ENCODE data around the gene TBX3. TPM values are rescaled to one million over a fixed set of nuclear protein-coding genes. Genes with fewer than 3 reads are reported as not detected.

Gene TBX3
- total RNA-seq, 1 donor from 2014 or later: 27.2 TPM

DNA sequence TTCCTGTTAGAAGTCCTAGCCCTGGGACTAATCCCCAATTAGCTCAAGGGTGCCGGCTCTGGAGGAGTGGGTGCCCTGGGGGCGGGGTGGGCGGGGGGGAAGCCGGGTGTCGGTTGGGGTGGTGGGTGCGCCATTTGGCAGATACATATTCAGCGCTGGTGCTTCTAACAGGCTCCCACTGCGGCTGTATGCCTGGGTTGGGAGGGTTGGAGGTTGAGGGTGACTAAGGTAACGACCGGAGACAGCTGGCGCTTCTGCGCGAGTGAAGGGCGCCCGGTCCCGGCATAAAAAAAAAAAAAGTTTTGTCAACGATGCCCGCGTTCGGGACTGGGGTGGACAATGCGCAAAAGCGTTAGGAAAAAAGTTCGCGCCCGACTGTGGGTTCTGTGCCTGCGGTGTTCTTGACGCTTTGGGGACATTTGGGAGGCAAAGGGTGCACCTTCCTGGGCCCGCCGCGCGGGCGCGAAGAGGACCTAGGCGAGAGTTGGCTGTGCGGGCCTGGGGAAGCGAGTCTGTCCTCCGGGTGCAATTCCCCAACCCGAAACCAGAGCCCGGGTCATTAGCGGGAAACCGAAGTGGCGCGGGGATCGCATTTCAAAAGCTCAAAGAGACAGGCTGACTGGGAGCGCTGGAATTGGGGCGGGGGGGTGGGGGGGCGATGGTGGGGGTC is 19.2 kb downstream of the TBX3 start:
- Histone ChIP-seq H3K4me3 (peak overlapping the region; percentile 37), H3K9me3 (replicated peaks) (no peaks in the 10 kb centered on the region), H3K4me1 (peaks cover 46% of the 10 kb centered on the region), H3K36me3 (no peaks in the 10 kb centered on the region), H3K27ac (replicated peaks) (no peak overlapping the region), H3K27me3 (ENCODE audit: low read depth) (peaks cover 96% of the 10 kb centered on the region)
- intact Hi-C loops (cut with micrococcal nuclease): loop anchor here (5.0 kb wide), 1 partner anchor 1088 kb away; no protein-coding TSS in a partner anchor
- TF ChIP-seq, protein P1, sequence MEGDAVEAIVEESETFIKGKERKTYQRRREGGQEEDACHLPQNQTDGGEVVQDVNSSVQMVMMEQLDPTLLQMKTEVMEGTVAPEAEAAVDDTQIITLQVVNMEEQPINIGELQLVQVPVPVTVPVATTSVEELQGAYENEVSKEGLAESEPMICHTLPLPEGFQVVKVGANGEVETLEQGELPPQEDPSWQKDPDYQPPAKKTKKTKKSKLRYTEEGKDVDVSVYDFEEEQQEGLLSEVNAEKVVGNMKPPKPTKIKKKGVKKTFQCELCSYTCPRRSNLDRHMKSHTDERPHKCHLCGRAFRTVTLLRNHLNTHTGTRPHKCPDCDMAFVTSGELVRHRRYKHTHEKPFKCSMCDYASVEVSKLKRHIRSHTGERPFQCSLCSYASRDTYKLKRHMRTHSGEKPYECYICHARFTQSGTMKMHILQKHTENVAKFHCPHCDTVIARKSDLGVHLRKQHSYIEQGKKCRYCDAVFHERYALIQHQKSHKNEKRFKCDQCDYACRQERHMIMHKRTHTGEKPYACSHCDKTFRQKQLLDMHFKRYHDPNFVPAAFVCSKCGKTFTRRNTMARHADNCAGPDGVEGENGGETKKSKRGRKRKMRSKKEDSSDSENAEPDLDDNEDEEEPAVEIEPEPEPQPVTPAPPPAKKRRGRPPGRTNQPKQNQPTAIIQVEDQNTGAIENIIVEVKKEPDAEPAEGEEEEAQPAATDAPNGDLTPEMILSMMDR (IDR thresholded peaks at IDR 0.05; ENCODE audit: borderline replicate concordance): no peak
- no peak for DNase-seq

DNA sequence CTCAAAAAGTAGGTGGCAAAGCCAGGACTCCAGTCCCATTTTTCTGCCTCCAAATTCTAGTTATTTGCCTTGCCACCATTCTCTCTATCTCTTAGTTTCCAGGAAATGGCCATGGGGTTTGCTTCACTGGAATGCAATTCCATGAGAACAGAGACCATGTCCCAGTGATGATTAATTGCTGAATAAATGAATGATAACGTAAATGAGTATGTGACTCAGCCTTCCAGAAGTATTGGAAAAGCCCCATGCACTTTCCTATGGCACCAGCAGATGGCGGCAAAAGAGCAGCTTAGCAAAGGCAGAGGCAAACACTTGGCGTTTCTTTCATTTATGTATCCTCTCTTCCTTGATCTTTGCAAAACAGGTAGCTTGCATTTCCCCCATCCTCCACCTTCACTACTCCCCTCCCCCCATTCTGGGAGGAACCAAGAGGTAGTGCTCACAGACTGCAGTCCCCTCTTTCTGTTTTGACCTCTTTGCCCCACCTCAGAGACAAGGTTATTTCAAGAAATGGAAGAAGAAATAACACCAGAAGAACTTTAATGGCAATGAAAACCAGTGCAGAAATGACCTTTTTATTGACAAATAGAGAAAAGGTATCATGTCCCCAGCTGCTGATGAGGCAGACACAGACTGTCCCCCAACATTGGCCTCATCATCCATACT is 21.3 kb downstream of the TBX3 start:
- TF ChIP-seq, protein P1 (IDR thresholded peaks at IDR 0.05; ENCODE audit: borderline replicate concordance): peak; percentile 98
- peaks cover 25% of the 10 kb centered on the region for H3K4me1 ChIP-seq
- DNase-seq: peak; percentile 70
- no peak overlapping the region for H3K4me3 ChIP-seq
- peaks cover 91% of the 10 kb centered on the region for H3K27me3 ChIP-seq (ENCODE audit: low read depth)
- H3K27ac ChIP-seq (replicated peaks): no peak overlapping the region
- no peaks in the 10 kb centered on the region for H3K9me3 ChIP-seq (replicated peaks)
- intact Hi-C loops (cut with micrococcal nuclease): loop anchor here (2.0 kb wide), 1 partner anchor 1254 kb away; no protein-coding TSS in a partner anchor
- no peaks in the 10 kb centered on the region for H3K36me3 ChIP-seq

DNA sequence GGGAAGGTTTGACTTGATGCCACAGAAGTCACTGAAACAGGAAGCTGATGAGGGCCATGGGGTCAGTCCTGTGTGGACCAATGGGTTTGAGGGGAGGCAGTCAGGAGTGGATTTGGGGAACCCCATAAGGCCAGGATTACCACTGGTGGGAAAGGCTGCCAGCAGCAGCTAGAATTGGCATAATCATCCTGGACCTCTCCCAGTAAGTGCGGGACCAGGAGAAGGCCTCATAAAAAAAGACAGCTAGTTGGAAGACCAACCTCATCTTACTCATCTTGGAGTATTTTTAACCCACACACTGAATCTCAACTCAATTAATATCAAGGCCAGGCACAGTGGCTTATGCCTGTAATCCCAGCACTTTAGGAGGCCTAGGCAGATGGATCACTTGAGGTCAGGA is 22.7 kb downstream of the TBX3 start:
- no peak for DNase-seq
- intact Hi-C loops (cut with micrococcal nuclease): no loop called here

DNA sequence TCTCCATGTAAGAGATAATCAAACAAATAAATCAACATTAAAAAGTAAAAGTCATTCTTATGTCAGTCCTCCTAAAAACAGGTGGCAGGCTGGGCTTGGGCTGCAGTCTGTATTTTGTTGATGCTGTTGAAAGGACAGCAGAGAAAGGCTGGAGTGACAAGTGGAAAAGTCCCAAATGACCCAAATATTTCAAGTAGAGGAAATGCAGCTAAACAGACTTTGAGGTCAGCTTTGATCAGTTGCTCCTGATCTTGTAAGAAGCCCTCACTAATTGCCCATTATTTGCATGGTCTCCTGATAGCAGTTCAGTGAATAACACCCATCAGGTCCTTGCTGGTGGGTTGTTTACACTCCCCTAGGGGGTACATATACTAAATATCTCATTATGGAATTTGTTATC is 24.9 kb downstream of the TBX3 start:
- DNase-seq: no peak
- H3K9me3 ChIP-seq (replicated peaks): no peaks in the 10 kb centered on the region
- H3K27ac ChIP-seq (replicated peaks): no peak overlapping the region
- H3K4me3 ChIP-seq: no peak overlapping the region
- H3K36me3 ChIP-seq: no peaks in the 10 kb centered on the region
- intact Hi-C loops (cut with micrococcal nuclease): no loop called here
- peaks cover 90% of the 10 kb centered on the region for H3K27me3 ChIP-seq (ENCODE audit: low read depth)
- H3K4me1 ChIP-seq: no peaks in the 10 kb centered on the region
- TF ChIP-seq, protein P1 (IDR thresholded peaks at IDR 0.05; ENCODE audit: borderline replicate concordance): no peak

More for the DNA sequence above, 22.7 kb downstream of the TBX3 start:
- H3K27me3 ChIP-seq (ENCODE audit: low read depth): peaks cover 91% of the 10 kb centered on the region
- H3K4me3 ChIP-seq: no peak overlapping the region
- no peak overlapping the region for H3K27ac ChIP-seq (replicated peaks)
- no peaks in the 10 kb centered on the region for H3K36me3 ChIP-seq
- H3K9me3 ChIP-seq (replicated peaks): no peaks in the 10 kb centered on the region
- peaks cover 17% of the 10 kb centered on the region for H3K4me1 ChIP-seq
- TF ChIP-seq, protein P1 (IDR thresholded peaks at IDR 0.05; ENCODE audit: borderline replicate concordance): no peak

DNA sequence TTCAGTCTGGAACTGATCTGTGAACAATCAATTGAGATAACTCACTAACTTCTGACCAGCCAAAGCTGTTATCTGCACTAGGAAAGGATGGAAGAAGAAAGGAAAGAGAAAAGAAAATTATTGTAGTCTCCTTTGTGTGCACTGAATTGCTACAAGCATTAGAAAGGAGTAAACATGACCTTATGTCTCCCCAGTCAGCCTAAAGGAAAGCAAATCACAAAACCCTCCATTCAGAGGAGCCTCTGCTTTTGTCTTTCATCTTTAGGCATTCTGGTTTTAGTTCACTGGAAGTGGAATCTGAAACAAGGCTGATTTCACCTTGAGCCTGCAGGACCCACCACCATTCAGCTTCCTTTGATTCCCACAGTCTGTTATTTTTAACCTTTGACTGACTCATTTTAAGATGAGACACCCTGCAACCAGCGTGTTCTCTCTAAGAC is 26.0 kb downstream of the TBX3 start:
- peaks cover 80% of the 10 kb centered on the region for H3K27me3 ChIP-seq (ENCODE audit: low read depth)
- intact Hi-C loops (cut with micrococcal nuclease): no loop called here

More for the DNA sequence above, 26.0 kb downstream of the TBX3 start:
- TF ChIP-seq, protein P1 (IDR thresholded peaks at IDR 0.05; ENCODE audit: borderline replicate concordance): no peak
- Histone ChIP-seq H3K9me3 (replicated peaks) (no peaks in the 10 kb centered on the region), H3K27ac (replicated peaks) (no peak overlapping the region), H3K4me3 (no peak overlapping the region), H3K36me3 (no peaks in the 10 kb centered on the region), H3K4me1 (no peaks in the 10 kb centered on the region)
- no peak for DNase-seq

Data from left ventricle myocardium inferior (tissue), 1 donor.